H9 (cell line): Measurements from ENCODE around the gene MUC2. TPM values are rescaled to one million over a fixed set of nuclear protein-coding genes. Genes with fewer than 3 reads are reported as not detected.

Experiments used
- DNase-seq: peaks from one replicate; pipeline ENCODE4 v3.0.0-alpha.2; 2017
- H2AFZ ChIP-seq: one replicate; pipeline ENCODE4 v1.6.1; 2013; ENCODE audit warnings: mild to moderate bottlenecking, low read length, control low read depth, moderate library complexity
- H2AK5ac ChIP-seq: 2 replicates; pipeline ENCODE4 v1.6.1; 2013; ENCODE audit warnings: low read length, control low read depth, mixed read lengths; ENCODE audit not compliant: insufficient read length
- H2BK120ac ChIP-seq: one replicate; pipeline ENCODE4 v1.6.1; 2013; ENCODE audit warnings: low read depth, mild to moderate bottlenecking, low read length, control low read depth, inconsistent platforms; ENCODE audit not compliant: poor library complexity, severe bottlenecking
- H2BK12ac ChIP-seq: 2 replicates; pipeline ENCODE4 v1.6.1; 2013; ENCODE audit warnings: low read length, control low read depth, mixed read lengths, low read depth; ENCODE audit not compliant: insufficient read length
- H2BK15ac ChIP-seq: 2 replicates; pipeline ENCODE4 v1.6.1; 2013; ENCODE audit warnings: low read depth, low read length, control low read depth
- H2BK20ac ChIP-seq: one replicate; pipeline ENCODE4 v1.6.1; 2013; ENCODE audit warnings: low read depth, mild to moderate bottlenecking, low read length, control low read depth, inconsistent platforms; ENCODE audit not compliant: poor library complexity, severe bottlenecking
- H2BK5ac ChIP-seq: 2 replicates; pipeline ENCODE4 v1.6.1; 2013; ENCODE audit warnings: low read length, control low read depth, mixed read lengths; ENCODE audit not compliant: insufficient read length
- H3K14ac ChIP-seq: 2 replicates; pipeline ENCODE4 v1.6.1; 2013; ENCODE audit warnings: low read length, control low read depth; ENCODE audit not compliant: insufficient read depth
- H3K18ac ChIP-seq: 2 replicates; pipeline ENCODE4 v1.6.1; 2013; ENCODE audit warnings: low read depth, mild to moderate bottlenecking, mixed read lengths, low read length, control low read depth; ENCODE audit not compliant: insufficient read length
- H3K23ac ChIP-seq: 2 replicates; pipeline ENCODE4 v1.6.1; 2013; ENCODE audit warnings: low read length, control low read depth, mixed read lengths, low read depth; ENCODE audit not compliant: insufficient read length
- H3K23me2 ChIP-seq: 2 replicates; pipeline ENCODE4 v1.6.1; 2013; ENCODE audit warnings: low read depth, mild to moderate bottlenecking, mixed read lengths, low read length, control low read depth; ENCODE audit not compliant: insufficient read length, poor library complexity, severe bottlenecking
- H3K27ac ChIP-seq: 2 replicates; pipeline ENCODE4 v1.5.1; 2013; ENCODE audit warnings: low read length, control low read depth, mixed read lengths, low read depth; ENCODE audit not compliant: insufficient read length
- H3K27me3 ChIP-seq: 2 replicates; pipeline ENCODE4 v1.6.1; 2013; ENCODE audit warnings: low read length, control low read depth, inconsistent platforms; ENCODE audit not compliant: insufficient read depth
- H3K4ac ChIP-seq: 2 replicates; pipeline ENCODE4 v1.6.1; 2013; ENCODE audit warnings: low read depth, mild to moderate bottlenecking, control low read depth, inconsistent platforms, low read length, moderate library complexity
- H3K4me1 ChIP-seq: 2 replicates; pipeline ENCODE4 v1.6.1; 2013; ENCODE audit warnings: low read length, control low read depth, inconsistent platforms; ENCODE audit not compliant: insufficient read depth
- H3K4me2 ChIP-seq: 2 replicates; pipeline ENCODE4 v1.6.1; 2013; ENCODE audit warnings: low read length, control low read depth, mixed read lengths; ENCODE audit not compliant: insufficient read length, insufficient read depth
- H3K56ac ChIP-seq: 2 replicates; pipeline ENCODE4 v1.6.1; 2013; ENCODE audit warnings: low read depth, mild to moderate bottlenecking, mixed read lengths, low read length, control low read depth; ENCODE audit not compliant: insufficient read length
- H3K79me1 ChIP-seq: 2 replicates; pipeline ENCODE4 v1.6.1; 2013; ENCODE audit warnings: low read depth, mild to moderate bottlenecking, moderate library complexity, low read length, control low read depth, inconsistent platforms; ENCODE audit not compliant: insufficient read depth, poor library complexity, severe bottlenecking
- H3K79me2 ChIP-seq: 2 replicates; pipeline ENCODE4 v1.6.1; 2013; ENCODE audit warnings: low read length, control low read depth, inconsistent platforms; ENCODE audit not compliant: insufficient read depth
- H3K9ac ChIP-seq: 2 replicates; pipeline ENCODE4 v1.6.1; 2013; ENCODE audit warnings: low read length, control low read depth, mixed read lengths; ENCODE audit not compliant: insufficient read length; ENCODE audit errors: extremely low read depth
- H3K9me3 ChIP-seq: one replicate; pipeline ENCODE4 v1.6.1; 2013; ENCODE audit warnings: low read depth, low read length, inconsistent platforms; ENCODE audit not compliant: control insufficient read depth
- H3T11ph ChIP-seq: one replicate; pipeline ENCODE4 v1.6.1; 2013; ENCODE audit warnings: mild to moderate bottlenecking, low read length, control low read depth, inconsistent platforms
- H4K20me1 ChIP-seq: one replicate; pipeline ENCODE4 v1.6.1; 2013; ENCODE audit not compliant: control insufficient read depth, insufficient read length, insufficient read depth
- H4K5ac ChIP-seq: 2 replicates; pipeline ENCODE4 v1.6.1; 2013; ENCODE audit warnings: low read depth, mild to moderate bottlenecking, mixed read lengths, low read length, control low read depth; ENCODE audit not compliant: insufficient read length
- H4K8ac ChIP-seq: replicated peaks from 2 replicates; pipeline ENCODE4 v1.6.1; 2013; ENCODE audit warnings: low read length, control low read depth, mixed read lengths, low read depth; ENCODE audit not compliant: insufficient read length
- H4K91ac ChIP-seq: 2 replicates; pipeline ENCODE4 v1.6.1; 2013; ENCODE audit warnings: low read depth, mild to moderate bottlenecking, moderate library complexity, mixed read lengths, low read length, control low read depth; ENCODE audit not compliant: insufficient read length
- H3K27ac Mint-ChIP-seq, 3 experiments: 2 replicates in 2 of 3; 3 replicates in 1 of 3; pipeline ENCODE4 v1.8.0; 2020 to 2021; ENCODE audit warnings: mixed read lengths in 3 of 3, mild to moderate bottlenecking in 1 of 3, moderate library complexity in 1 of 3
- H3K27me3 Mint-ChIP-seq: 2 replicates; pipeline ENCODE4 v1.8.0; 2021; ENCODE audit warnings: low read depth, mild to moderate bottlenecking, moderate library complexity, mixed read lengths
- H3K36me3 Mint-ChIP-seq, 3 experiments: 2 replicates in 2 of 3; 3 replicates in 1 of 3; pipeline ENCODE4 v1.8.0; 2020 to 2021; ENCODE audit warnings: low read depth in 3 of 3, mixed read lengths in 3 of 3; ENCODE audit not compliant: insufficient read depth in 1 of 3
- H3K4me1 Mint-ChIP-seq, 2 experiments: 2 replicates each; pipeline ENCODE4 v1.8.0; 2020; ENCODE audit warnings: mixed read lengths in 2 of 2
- H3K4me3 Mint-ChIP-seq, 2 experiments: 2 replicates in 1 of 2; 3 replicates in 1 of 2; pipeline ENCODE4 v1.8.0; 2020 to 2021; ENCODE audit warnings: mild to moderate bottlenecking in 2 of 2, mixed read lengths in 2 of 2, moderate library complexity in 1 of 2
- H3K9me3 Mint-ChIP-seq, 2 experiments: 2 replicates in 1 of 2; 3 replicates in 1 of 2; pipeline ENCODE4 v1.8.0; 2020; ENCODE audit warnings: mild to moderate bottlenecking in 2 of 2, mixed read lengths in 2 of 2, moderate library complexity in 1 of 2
- WGBS: extraction: QIAGEN DNeasy Blood & Tissue Kit; methylation state at CpG from one replicate; pipeline ENCODE4 v1.1.7; 2013; ENCODE audit warnings: missing lambda C conversion rate, low lambda C conversion rate, mixed read lengths; ENCODE audit not compliant: insufficient read length; ENCODE audit errors: extremely low coverage; 5-methylcytosine and 5-hydroxymethylcytosine counted together
- total RNA-seq: library from RNA; stranded (reverse); gene quantifications from 2 replicates; pipeline ENCODE4 v1.2.1, GENCODE V29; 2021
- TF ChIP-seq, protein P1 (sequence below): fragments of 200-600 bp; sonication (generic); conservative IDR thresholded peaks from 3 replicates; pipeline ENCODE4 v1.8.0; 2021; ENCODE audit warnings: antibody characterized with exemption, mild to moderate bottlenecking

MUC2 gene
- total RNA-seq, 1 experiment from 2014 or later, result not detected

- no peaks in the 10 kb centered on the region; a peak in 1 of 7 replicates for H3K36me3 Mint-ChIP-seq
- H4K91ac ChIP-seq, result no peak overlapping the region
- H2AFZ ChIP-seq, result no peak overlapping the region
- H3K4ac ChIP-seq, result no peak overlapping the region
- H2BK12ac ChIP-seq, result no peak overlapping the region
- no peak overlapping the region for H3K4me3 Mint-ChIP-seq
- no peaks in the 10 kb centered on the region for H3K79me1 ChIP-seq
- no peak overlapping the region for H2BK5ac ChIP-seq
- H3K4me2 ChIP-seq, result no peak overlapping the region
- no peaks in the 10 kb centered on the region for H3K9me3 Mint-ChIP-seq
- H3K27ac ChIP-seq, result no peak overlapping the region
- H3K23ac ChIP-seq, result no peak overlapping the region
- H3K23me2 ChIP-seq, result no peaks in the 10 kb centered on the region
- H2BK20ac ChIP-seq, result no peak overlapping the region
- H3K79me2 ChIP-seq, result no peaks in the 10 kb centered on the region
- no peak overlapping the region for H3K27ac Mint-ChIP-seq
- no peak overlapping the region for H3T11ph ChIP-seq
- H3K9ac ChIP-seq, result no peak overlapping the region
- H3K18ac ChIP-seq, result no peak overlapping the region
- H3K4me1 Mint-ChIP-seq, result peaks cover 0 to 5% of the 10 kb centered on the region in 2 experiments; a peak in 2 of 4 replicates
- TF ChIP-seq, protein P1, sequence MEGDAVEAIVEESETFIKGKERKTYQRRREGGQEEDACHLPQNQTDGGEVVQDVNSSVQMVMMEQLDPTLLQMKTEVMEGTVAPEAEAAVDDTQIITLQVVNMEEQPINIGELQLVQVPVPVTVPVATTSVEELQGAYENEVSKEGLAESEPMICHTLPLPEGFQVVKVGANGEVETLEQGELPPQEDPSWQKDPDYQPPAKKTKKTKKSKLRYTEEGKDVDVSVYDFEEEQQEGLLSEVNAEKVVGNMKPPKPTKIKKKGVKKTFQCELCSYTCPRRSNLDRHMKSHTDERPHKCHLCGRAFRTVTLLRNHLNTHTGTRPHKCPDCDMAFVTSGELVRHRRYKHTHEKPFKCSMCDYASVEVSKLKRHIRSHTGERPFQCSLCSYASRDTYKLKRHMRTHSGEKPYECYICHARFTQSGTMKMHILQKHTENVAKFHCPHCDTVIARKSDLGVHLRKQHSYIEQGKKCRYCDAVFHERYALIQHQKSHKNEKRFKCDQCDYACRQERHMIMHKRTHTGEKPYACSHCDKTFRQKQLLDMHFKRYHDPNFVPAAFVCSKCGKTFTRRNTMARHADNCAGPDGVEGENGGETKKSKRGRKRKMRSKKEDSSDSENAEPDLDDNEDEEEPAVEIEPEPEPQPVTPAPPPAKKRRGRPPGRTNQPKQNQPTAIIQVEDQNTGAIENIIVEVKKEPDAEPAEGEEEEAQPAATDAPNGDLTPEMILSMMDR, result peak; percentile 93
- no peak overlapping the region for H2BK120ac ChIP-seq
- no peak overlapping the region for H4K8ac ChIP-seq
- H3K4me1 ChIP-seq, result no peaks in the 10 kb centered on the region
- no peaks in the 10 kb centered on the region for H4K20me1 ChIP-seq
- no peak overlapping the region for H4K5ac ChIP-seq
- H2AK5ac ChIP-seq, result no peak overlapping the region
- no peaks in the 10 kb centered on the region for H3K27me3 ChIP-seq
- DNase-seq, result peak; percentile 81
- WGBS, result no CpG with 5 or more reads among the region's 39 CpGs
- H3K9me3 ChIP-seq, result no peaks in the 10 kb centered on the region
- H3K56ac ChIP-seq, result no peak overlapping the region
- H3K14ac ChIP-seq, result no peak overlapping the region
- H2BK15ac ChIP-seq, result no peak overlapping the region
- peaks cover 8% of the 10 kb centered on the region for H3K27me3 Mint-ChIP-seq
Observed at GRCh38 chr11:1050581-1051355, 23.9 kb upstream of the MUC2 start.
